Nephron progenitor cell (in vitro differentiated cells): ENCODE results near the gene CDKN2D.

Experiments used
- DNase-seq: peaks from one replicate; pipeline ENCODE4 v3.0.0; 2021
- H3K27ac Mint-ChIP-seq: 2 replicates; pipeline ENCODE4 v1.8.0; 2021; ENCODE audit warnings: mild to moderate bottlenecking, moderate library complexity, mixed read lengths
- H3K27me3 Mint-ChIP-seq: 2 replicates; pipeline ENCODE4 v1.8.0; 2021; ENCODE audit warnings: mild to moderate bottlenecking, low read depth, mixed read lengths; ENCODE audit not compliant: poor library complexity
- H3K36me3 Mint-ChIP-seq: 2 replicates; pipeline ENCODE4 v1.8.0; 2021; ENCODE audit warnings: low read depth, mixed read lengths
- H3K4me1 Mint-ChIP-seq: 2 replicates; pipeline ENCODE4 v1.8.0; 2021; ENCODE audit warnings: mixed read lengths
- H3K4me3 Mint-ChIP-seq: 2 replicates; pipeline ENCODE4 v1.8.0; 2021; ENCODE audit warnings: mild to moderate bottlenecking, moderate library complexity, mixed read lengths
- H3K9me3 Mint-ChIP-seq: 2 replicates; pipeline ENCODE4 v1.8.0; 2021; ENCODE audit warnings: mild to moderate bottlenecking, moderate library complexity, mixed read lengths
- TF ChIP-seq, protein P1 (sequence below): fragments of 200-600 bp; sonication (generic); IDR thresholded peaks from 2 replicates; pipeline ENCODE4 v1.5.0; 2021; ENCODE audit warnings: antibody characterized with exemption

The CDKN2D gene

DNA sequence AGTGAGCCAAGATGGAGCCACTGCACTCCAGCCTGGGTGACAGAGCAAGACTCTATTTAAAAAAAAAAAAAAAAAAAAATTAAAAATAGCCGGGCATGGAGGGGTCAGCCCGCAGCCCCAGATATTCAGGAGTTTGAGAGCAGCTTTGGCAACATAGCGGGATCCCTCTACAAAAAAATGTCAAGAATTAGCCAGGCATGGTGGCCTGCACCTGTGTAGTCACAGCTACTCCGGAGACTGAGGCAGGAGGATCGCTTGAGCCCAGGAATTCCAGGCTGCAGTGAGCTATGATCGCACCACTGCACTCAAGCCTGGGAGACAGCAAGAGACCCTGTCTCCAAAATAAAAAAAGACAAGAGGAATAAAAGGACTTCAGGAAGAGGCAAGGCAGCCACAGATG lies 17.6 kb upstream of the CDKN2D start:
- Mint-ChIP-seq H3K27ac (no peak overlapping the region), H3K36me3 (no peaks in the 10 kb centered on the region), H3K4me3 (peak overlapping the region; percentile 36), H3K4me1 (peaks cover 7% of the 10 kb centered on the region), H3K9me3 (peaks cover 10% of the 10 kb centered on the region), H3K27me3 (peaks cover 79% of the 10 kb centered on the region)
- TF ChIP-seq, protein P1, sequence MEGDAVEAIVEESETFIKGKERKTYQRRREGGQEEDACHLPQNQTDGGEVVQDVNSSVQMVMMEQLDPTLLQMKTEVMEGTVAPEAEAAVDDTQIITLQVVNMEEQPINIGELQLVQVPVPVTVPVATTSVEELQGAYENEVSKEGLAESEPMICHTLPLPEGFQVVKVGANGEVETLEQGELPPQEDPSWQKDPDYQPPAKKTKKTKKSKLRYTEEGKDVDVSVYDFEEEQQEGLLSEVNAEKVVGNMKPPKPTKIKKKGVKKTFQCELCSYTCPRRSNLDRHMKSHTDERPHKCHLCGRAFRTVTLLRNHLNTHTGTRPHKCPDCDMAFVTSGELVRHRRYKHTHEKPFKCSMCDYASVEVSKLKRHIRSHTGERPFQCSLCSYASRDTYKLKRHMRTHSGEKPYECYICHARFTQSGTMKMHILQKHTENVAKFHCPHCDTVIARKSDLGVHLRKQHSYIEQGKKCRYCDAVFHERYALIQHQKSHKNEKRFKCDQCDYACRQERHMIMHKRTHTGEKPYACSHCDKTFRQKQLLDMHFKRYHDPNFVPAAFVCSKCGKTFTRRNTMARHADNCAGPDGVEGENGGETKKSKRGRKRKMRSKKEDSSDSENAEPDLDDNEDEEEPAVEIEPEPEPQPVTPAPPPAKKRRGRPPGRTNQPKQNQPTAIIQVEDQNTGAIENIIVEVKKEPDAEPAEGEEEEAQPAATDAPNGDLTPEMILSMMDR, result no peak
- no peak for DNase-seq

DNA sequence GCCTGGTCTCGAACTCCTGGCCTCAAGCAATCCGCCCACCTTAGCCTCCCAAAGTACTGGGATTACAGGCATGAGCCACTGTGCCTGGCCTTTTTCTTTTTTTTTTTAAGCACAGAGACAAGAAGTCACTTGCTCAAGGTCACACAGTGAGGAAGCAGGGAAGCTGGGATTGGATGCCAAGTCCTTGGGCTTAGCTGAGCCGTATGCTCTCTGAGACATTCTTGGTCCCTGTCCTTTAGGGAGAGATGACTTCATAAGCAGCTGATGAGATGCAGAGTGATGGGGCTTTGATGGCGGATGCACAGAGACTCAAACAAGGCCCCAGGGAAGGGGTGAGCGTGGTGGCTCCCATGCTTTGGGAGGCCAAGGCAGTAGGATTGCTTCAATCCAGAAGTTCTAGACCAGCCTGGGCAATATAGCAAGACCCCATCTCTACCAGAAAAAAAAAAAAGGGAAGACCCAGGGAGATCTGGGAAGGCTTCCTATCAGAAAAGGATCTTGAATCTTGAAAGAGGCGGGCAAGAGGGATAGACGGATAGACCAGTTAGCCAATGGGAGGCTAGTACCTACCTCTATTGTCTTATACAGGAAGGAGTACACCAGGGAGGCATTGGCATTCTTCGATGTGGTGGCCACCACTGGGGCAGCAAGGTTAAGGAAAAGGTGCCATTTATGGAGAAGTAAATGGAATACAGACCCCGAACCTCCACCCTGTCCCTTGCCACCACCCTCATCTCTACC lies 14.4 kb upstream of the CDKN2D start:
- DNase-seq, result no peak
- H3K4me3 Mint-ChIP-seq, result no peak overlapping the region
- peaks cover 14% of the 10 kb centered on the region for H3K4me1 Mint-ChIP-seq
- peak overlapping the region; percentile 45 for H3K27ac Mint-ChIP-seq
- peaks cover 10% of the 10 kb centered on the region for H3K9me3 Mint-ChIP-seq
- no peaks in the 10 kb centered on the region for H3K36me3 Mint-ChIP-seq
- H3K27me3 Mint-ChIP-seq, result peaks cover 53% of the 10 kb centered on the region
- TF ChIP-seq, protein P1, result no peak

DNA sequence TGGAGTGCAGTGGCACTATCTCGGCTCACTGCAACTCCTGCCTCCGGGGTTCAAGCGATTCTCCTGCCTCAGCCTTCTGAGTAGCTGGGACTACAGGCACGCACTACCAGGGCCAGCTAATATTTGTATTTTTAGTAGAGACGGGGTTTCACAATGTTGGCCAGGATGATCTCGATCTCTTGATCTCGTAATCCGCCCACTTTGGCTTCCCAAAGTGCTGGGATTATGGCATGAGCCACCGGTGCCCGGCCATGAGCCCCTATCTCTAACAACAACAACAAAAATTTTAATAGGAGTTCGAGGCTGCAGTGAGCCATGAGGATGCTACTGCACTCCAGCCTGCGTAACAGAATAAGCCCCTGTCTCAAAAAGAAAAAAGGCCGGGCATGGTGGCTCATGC lies 13.3 kb upstream of the CDKN2D start:
- Mint-ChIP-seq H3K4me3 (no peak overlapping the region), H3K27me3 (peaks cover 41% of the 10 kb centered on the region), H3K4me1 (peaks cover 9% of the 10 kb centered on the region), H3K27ac (no peak overlapping the region), H3K36me3 (no peaks in the 10 kb centered on the region), H3K9me3 (peaks cover 3% of the 10 kb centered on the region)
- TF ChIP-seq, protein P1, result no peak
- DNase-seq, result no peak

DNA sequence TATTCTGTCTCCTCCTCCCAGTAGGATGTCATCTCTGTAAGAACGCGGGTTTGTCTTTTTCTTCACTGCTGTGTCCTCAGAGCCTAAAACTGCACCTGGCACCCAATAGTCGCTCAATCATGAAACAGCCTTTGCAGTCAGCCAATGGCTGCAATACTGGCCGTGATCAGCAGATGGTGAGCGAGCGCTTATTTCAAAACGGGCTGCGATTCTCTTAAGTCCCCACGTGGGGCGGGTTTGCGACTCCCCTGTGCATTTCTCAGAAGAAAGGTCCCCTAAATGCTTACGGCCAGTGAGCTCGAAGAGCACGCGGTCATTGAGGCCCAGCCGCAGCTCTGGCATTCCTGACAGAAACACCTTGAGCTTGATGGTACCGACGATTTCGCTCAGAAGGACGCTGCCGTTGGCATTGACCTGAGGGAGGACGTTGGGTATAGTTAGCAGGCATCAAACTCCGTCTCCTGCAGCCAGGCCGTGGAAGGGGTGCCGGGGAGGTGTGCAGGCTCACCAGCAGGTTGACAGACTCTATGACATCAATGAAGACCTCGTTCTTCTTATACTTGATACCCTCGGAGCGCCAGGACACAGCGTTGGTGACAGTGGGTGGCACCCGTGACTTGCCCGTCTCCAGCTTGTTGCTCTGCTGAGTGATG lies 12.3 kb upstream of the CDKN2D start:
- no peak overlapping the region for H3K27ac Mint-ChIP-seq

DNA sequence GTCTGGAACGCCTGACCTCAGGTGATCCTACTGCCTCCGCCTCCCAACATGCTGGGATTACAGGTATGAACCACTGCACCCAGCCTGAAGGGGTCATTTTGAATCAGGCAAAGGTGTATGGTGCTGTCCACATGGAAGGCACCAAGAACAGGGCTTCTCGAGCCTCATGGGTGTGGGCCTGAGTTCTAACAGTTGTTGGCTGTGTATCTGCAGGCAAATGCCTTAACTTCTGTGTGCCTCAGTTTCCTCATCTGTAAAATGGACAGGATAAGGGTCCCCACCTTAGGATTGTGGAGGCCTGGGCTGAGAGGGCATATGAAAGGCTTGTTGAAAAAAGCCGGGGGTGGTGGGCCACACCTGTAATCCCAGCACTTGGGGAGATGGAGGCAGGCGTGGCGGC lies 9.2 kb upstream of the CDKN2D start:
- Mint-ChIP-seq H3K4me3 (no peak overlapping the region), H3K27me3 (peaks cover 7% of the 10 kb centered on the region), H3K36me3 (no peaks in the 10 kb centered on the region), H3K4me1 (peaks cover 18% of the 10 kb centered on the region), H3K27ac (no peak overlapping the region), H3K9me3 (no peaks in the 10 kb centered on the region)
- TF ChIP-seq, protein P1, result no peak
- DNase-seq, result no peak

More for the DNA sequence above, 12.3 kb upstream of the CDKN2D start:
- Mint-ChIP-seq H3K27me3 (peaks cover 32% of the 10 kb centered on the region), H3K9me3 (no peaks in the 10 kb centered on the region), H3K36me3 (no peaks in the 10 kb centered on the region), H3K4me3 (no peak overlapping the region), H3K4me1 (peaks cover 13% of the 10 kb centered on the region)
- TF ChIP-seq, protein P1, result peak; percentile 97
- peak; percentile 92 for DNase-seq
